Thyroid gland (tissue), 4 donors: Measurements from ENCODE around the gene LHX5. TPM values are rescaled to one million over a fixed set of nuclear protein-coding genes. Genes with fewer than 3 reads are reported as not detected.

Source experiments
- DNase-seq, 2 donors: peaks; one replicate each; pipeline ENCODE4 v3.0.0-alpha.2; 2019
- H3K27ac ChIP-seq, 3 donors: fragments of 200-600 bp; sonication (generic); 1 replicate in 2 of 3; 2 replicates in 1 of 3; pipeline ENCODE4 v1.5.1; 2016 to 2019; ENCODE audit warnings: mild to moderate bottlenecking in 1 of 3, moderate library complexity in 1 of 3
- H3K27me3 ChIP-seq: fragments of 200-600 bp; sonication (generic); one replicate; pipeline ENCODE4 v1.5.1; 2019
- H3K36me3 ChIP-seq, 2 donors: fragments of 200-600 bp; sonication (generic); one replicate each; pipeline ENCODE4 v1.5.1; 2016 to 2019
- H3K4me1 ChIP-seq, 2 donors: fragments of 200-600 bp; sonication (generic); one replicate each; pipeline ENCODE4 v1.5.1; 2017 to 2019
- H3K4me3 ChIP-seq, 3 donors: fragments of 200-600 bp; sonication (generic); replicated peaks in 1 of 3; 1 replicate in 2 of 3; 2 replicates in 1 of 3; pipeline ENCODE4 v1.5.1; 2016; ENCODE audit warnings: mild to moderate bottlenecking in 1 of 3
- H3K9me3 ChIP-seq: fragments of 200-600 bp; sonication (generic); one replicate; pipeline ENCODE4 v1.5.1; 2017
- CTCF ChIP-seq, 6 experiments: fragments of 200-600 bp in 3 of 6; fragments of 450-650 bp in 3 of 6; sonication (generic) in 3 of 6; IDR thresholded peaks; one replicate each; pipeline ENCODE4 v1.5.1; 2016 to 2019; ENCODE audit warnings: antibody characterized with exemption in 6 of 6, mild to moderate bottlenecking in 2 of 6, inconsistent platforms in 1 of 6, moderate library complexity in 1 of 6
- POLR2A ChIP-seq, 2 donors: fragments of 450-650 bp; IDR thresholded peaks; one replicate each; pipeline ENCODE4 v1.6.1; 2017; ENCODE audit warnings: antibody characterized with exemption in 2 of 2, mild to moderate bottlenecking in 2 of 2, moderate library complexity in 1 of 2
- WGBS, 2 donors: methylation state at CpG; one replicate each; pipeline ENCODE4 v1.1.5; 2017; 5-methylcytosine and 5-hydroxymethylcytosine counted together
- intact Hi-C: fragments of 100-400 bp; cut with DNase I; formaldehyde crosslinking; loops from one replicate; pipeline ENCODE4 v1.15.1; 2023
- total RNA-seq, 4 donors: library from RNA; depleted of rRNA; stranded (reverse); fragments of >200 nt; gene quantifications; one replicate each; pipeline ENCODE4 v1.2.3, GENCODE V29; 2016

LHX5 gene
- total RNA-seq, 4 donors from 2014 or later = 0.13 TPM; not detected in 3

- H3K36me3 ChIP-seq = no peaks in the 10 kb centered on the region
- WGBS, 2 donors = 83 to 84% methylated on average over 6 of the region's 6 CpGs
- no peaks in the 10 kb centered on the region for H3K9me3 ChIP-seq
- H3K27ac ChIP-seq = peak overlapping the region; percentile 63 to 92 (median 77)
- no peaks in the 10 kb centered on the region for H3K27me3 ChIP-seq
- DNase-seq = no peak
- TF ChIP-seq CTCF (IDR thresholded peaks at IDR 0.05) (no peak), POLR2A (IDR thresholded peaks at IDR 0.05) (no peak)
- peaks cover 25 to 35% of the 10 kb centered on the region in 2 donors for H3K4me1 ChIP-seq
- intact Hi-C loops = loop anchor here (10.0 kb wide), 2 partner anchors 68 to 228 kb away; partner anchors contain the start of gene PLBD2
- peak overlapping the region; percentile 34 to 52 (median 41) for H3K4me3 ChIP-seq
These were observed 48.6 kb downstream of the LHX5 start for GRCh38 chr12:113422886-113423669.

GRCh38 chr12:113422030-113422885 is 49.4 kb downstream of the LHX5 start, which contains the start of gene SDSL:
Gene SDSL, plus strand, starts transcription at chr12:113422380. Its CDS starts 5,603 bp downstream, at chr12:113427983.
- TF ChIP-seq POLR2A (IDR thresholded peaks at IDR 0.05) (peak in 1 of 2 donors; percentile 73), CTCF (IDR thresholded peaks at IDR 0.05) (no peak)
- no peaks in the 10 kb centered on the region for H3K27me3 ChIP-seq
- peak within 1 kb of the TSS; percentile 63 to 92 (median 77) for H3K27ac ChIP-seq
- no peaks in the 10 kb centered on the region for H3K9me3 ChIP-seq
- peak within 1 kb of the TSS; percentile 34 to 52 (median 41) for H3K4me3 ChIP-seq
- peaks cover 17 to 30% of the 10 kb centered on the region in 2 donors for H3K4me1 ChIP-seq
- WGBS, 2 donors = 8 to 13% methylated on average over 12 to 13 of the region's 13 CpGs
- DNase-seq = peak; percentile 80 to 84
- intact Hi-C loops = loop anchor here (10.0 kb wide), 2 partner anchors 67 to 227 kb away; partner anchors contain the start of gene PLBD2
- no peaks in the 10 kb centered on the region for H3K36me3 ChIP-seq

- Histone ChIP-seq H3K27ac (no peak overlapping the region), H3K9me3 (no peaks in the 10 kb centered on the region), H3K4me1 (peaks cover 12 to 21% of the 10 kb centered on the region in 2 donors), H3K36me3 (no peaks in the 10 kb centered on the region), H3K4me3 (no peak overlapping the region), H3K27me3 (no peaks in the 10 kb centered on the region)
- intact Hi-C loops = loop anchor here (10.0 kb wide), 2 partner anchors 66 to 226 kb away; partner anchors contain the start of gene PLBD2
- TF ChIP-seq CTCF (IDR thresholded peaks at IDR 0.05) (no peak), POLR2A (IDR thresholded peaks at IDR 0.05) (no peak)
- no peak for DNase-seq
- 67 to 69% methylated on average over 2 of the region's 2 CpGs for WGBS, 2 donors
These were observed 50.6 kb downstream of the LHX5 start for GRCh38 chr12:113420996-113421595.

GRCh38 chr12:113418213-113418879 is 53.3 kb downstream of the LHX5 start:
- intact Hi-C loops = no loop called here
- DNase-seq = no peak
- no peaks in the 10 kb centered on the region for H3K27me3 ChIP-seq
- H3K4me1 ChIP-seq = peaks cover 9 to 20% of the 10 kb centered on the region in 2 donors
- H3K27ac ChIP-seq = no peak overlapping the region
- H3K4me3 ChIP-seq = no peak overlapping the region
- no peaks in the 10 kb centered on the region for H3K36me3 ChIP-seq
- no peak for TF ChIP-seq POLR2A (IDR thresholded peaks at IDR 0.05)
- no peaks in the 10 kb centered on the region for H3K9me3 ChIP-seq
- 61 to 83% methylated on average over 13 of the region's 13 CpGs for WGBS, 2 donors
